Measurements from ENCODE around the gene GAST.

GAST gene

GRCh38 chr17:41733348-41734138 lies 21.4 kb downstream of the GAST start:
- H3K4me3 Mint-ChIP-seq = peak overlapping the region; percentile 89
- H3K36me3 Mint-ChIP-seq (ENCODE audit: low read depth) = no peaks in the 10 kb centered on the region
- peak; percentile 41 for DNase-seq
- H3K9me3 Mint-ChIP-seq = no peaks in the 10 kb centered on the region
- H3K27ac Mint-ChIP-seq = no peak overlapping the region
- TF ChIP-seq CTCF (IDR thresholded peaks at IDR 0.05) = no peak
- H3K27me3 Mint-ChIP-seq (ENCODE audit: low read depth, poor library complexity) = peaks cover 86% of the 10 kb centered on the region
- peaks cover 33% of the 10 kb centered on the region for H3K4me1 Mint-ChIP-seq

GRCh38 chr17:41734139-41734948 lies 22.2 kb downstream of the GAST start, which contains the start of gene HAP1:
TSS of gene HAP1 (minus strand) at chr17:41734643. CDS start at chr17:41734634, 9 bp downstream.
- no peak for TF ChIP-seq CTCF (IDR thresholded peaks at IDR 0.05)
- Mint-ChIP-seq H3K36me3 (ENCODE audit: low read depth) (no peaks in the 10 kb centered on the region), H3K27ac (no peak within 1 kb of the TSS), H3K27me3 (ENCODE audit: low read depth, poor library complexity) (peaks cover 82% of the 10 kb centered on the region), H3K4me3 (peak within 1 kb of the TSS; percentile 89), H3K9me3 (no peaks in the 10 kb centered on the region), H3K4me1 (peaks cover 41% of the 10 kb centered on the region)
- peak; percentile 78 for DNase-seq

- Mint-ChIP-seq H3K27ac (no peak overlapping the region), H3K27me3 (ENCODE audit: low read depth, poor library complexity) (peaks cover 79% of the 10 kb centered on the region), H3K36me3 (ENCODE audit: low read depth) (no peaks in the 10 kb centered on the region), H3K9me3 (no peaks in the 10 kb centered on the region), H3K4me1 (peaks cover 47% of the 10 kb centered on the region), H3K4me3 (peak overlapping the region; percentile 89)
- no peak for TF ChIP-seq CTCF (IDR thresholded peaks at IDR 0.05)
- DNase-seq = no peak
These were observed 22.8 kb downstream of the GAST start for GRCh38 chr17:41734949-41735313.

GRCh38 chr17:41735744-41736143 lies 23.6 kb downstream of the GAST start:
- TF ChIP-seq CTCF (IDR thresholded peaks at IDR 0.05) = no peak
- Mint-ChIP-seq H3K36me3 (ENCODE audit: low read depth) (no peaks in the 10 kb centered on the region), H3K4me3 (peak overlapping the region; percentile 23), H3K4me1 (peaks cover 52% of the 10 kb centered on the region), H3K9me3 (no peaks in the 10 kb centered on the region), H3K27me3 (ENCODE audit: low read depth, poor library complexity) (peaks cover 71% of the 10 kb centered on the region), H3K27ac (no peak overlapping the region)
- DNase-seq = no peak

GRCh38 chr17:41736983-41737679 lies 25.0 kb downstream of the GAST start:
- peaks cover 58% of the 10 kb centered on the region for H3K27me3 Mint-ChIP-seq (ENCODE audit: low read depth, poor library complexity)
- H3K4me3 Mint-ChIP-seq = peak overlapping the region; percentile 29
- no peak overlapping the region for H3K27ac Mint-ChIP-seq
- peaks cover 66% of the 10 kb centered on the region for H3K4me1 Mint-ChIP-seq
- TF ChIP-seq CTCF (IDR thresholded peaks at IDR 0.05) = no peak
- H3K9me3 Mint-ChIP-seq = no peaks in the 10 kb centered on the region
- H3K36me3 Mint-ChIP-seq (ENCODE audit: low read depth) = no peaks in the 10 kb centered on the region
- no peak for DNase-seq

Data from nephron progenitor cell (in vitro differentiated cells).